MM.1S (cell line): ENCODE data around the gene MEGF11.
"Not testable (repeated sequence)": the region's sequence is repeated elsewhere in the genome, so short reads cannot be mapped to it uniquely, and the experiment has no call there.

Experiments
- CTCF ChIP-seq: fragments of 300-600 bp; sonication (generic); IDR thresholded peaks from 2 replicates; pipeline ENCODE4 v1.5.1; 2016; ENCODE audit warnings: antibody characterized with exemption, low read length, mixed read lengths
- EZH2 ChIP-seq: fragments of 300-600 bp; sonication (generic); optimal IDR thresholded peaks from 2 replicates; pipeline ENCODE3; 2017; ENCODE audit warnings: low read depth, mild to moderate bottlenecking, antibody characterized with exemption, low read length, mixed read lengths

GRCh38 chr15:66245832-66246231 lies 7.7 kb downstream of the MEGF11 start:
- TF ChIP-seq CTCF, EZH2: not testable (repeated sequence)
